Right lobe of liver (tissue), 4 donors: ENCODE results near the gene SPATA13.

Experiments
- POLR2A ChIP-seq: fragments of 450-650 bp; IDR thresholded peaks from one replicate; pipeline ENCODE4 v1.6.1; 2017; ENCODE audit warnings: antibody characterized with exemption, mild to moderate bottlenecking
- TF ChIP-seq, protein P1 (sequence below), 4 donors: fragments of 200-600 bp in 3 of 4; fragments of 450-650 bp in 1 of 4; IDR thresholded peaks; one replicate each; pipeline versions ENCODE4 v1.5.1 to v1.8.0; 2016 to 2022; ENCODE audit warnings: antibody characterized with exemption in 4 of 4, mild to moderate bottlenecking in 2 of 4
- donor health status: DM: no; HTN: no; CAD: no.
- donor health status: DM: no; HTN: no; CAD: no.
- donor health status: DM: no; HTN: yes; CAD: no.

DNA sequence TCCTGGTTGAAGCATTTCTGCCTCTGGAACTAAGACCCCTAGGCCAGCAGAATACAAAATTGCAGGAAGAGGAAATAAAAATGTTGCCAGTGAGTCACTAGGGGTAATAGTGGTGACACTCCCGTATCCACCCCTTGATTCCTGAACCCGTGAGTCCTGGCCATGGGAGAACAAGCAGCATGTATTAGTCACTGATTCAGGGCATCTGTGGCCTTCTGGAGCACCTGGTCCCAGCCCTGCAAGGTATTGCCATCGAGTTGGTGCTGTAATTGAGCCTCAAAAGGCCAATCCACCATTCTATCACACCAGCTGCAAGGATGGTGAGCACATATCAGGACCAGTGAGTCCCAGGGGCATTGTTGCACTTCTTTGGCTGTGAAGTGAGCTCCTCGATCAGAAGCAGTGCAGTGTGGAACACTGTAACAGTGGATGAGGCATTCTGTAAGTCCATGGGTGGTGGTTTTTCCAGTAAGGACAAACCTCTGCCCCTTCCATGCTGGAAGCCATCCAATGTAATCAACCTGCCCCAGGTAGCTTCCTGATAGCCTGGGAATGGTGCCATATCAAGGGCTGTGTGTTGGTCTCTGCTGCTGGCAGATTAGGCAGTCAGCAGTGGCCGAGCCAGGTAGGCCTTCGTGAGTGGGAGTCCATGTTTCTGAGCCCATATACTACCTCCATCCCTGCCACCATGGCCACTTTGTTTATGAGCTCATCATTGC is 188.4 kb downstream of the SPATA13 start:
- TF ChIP-seq, protein P1, sequence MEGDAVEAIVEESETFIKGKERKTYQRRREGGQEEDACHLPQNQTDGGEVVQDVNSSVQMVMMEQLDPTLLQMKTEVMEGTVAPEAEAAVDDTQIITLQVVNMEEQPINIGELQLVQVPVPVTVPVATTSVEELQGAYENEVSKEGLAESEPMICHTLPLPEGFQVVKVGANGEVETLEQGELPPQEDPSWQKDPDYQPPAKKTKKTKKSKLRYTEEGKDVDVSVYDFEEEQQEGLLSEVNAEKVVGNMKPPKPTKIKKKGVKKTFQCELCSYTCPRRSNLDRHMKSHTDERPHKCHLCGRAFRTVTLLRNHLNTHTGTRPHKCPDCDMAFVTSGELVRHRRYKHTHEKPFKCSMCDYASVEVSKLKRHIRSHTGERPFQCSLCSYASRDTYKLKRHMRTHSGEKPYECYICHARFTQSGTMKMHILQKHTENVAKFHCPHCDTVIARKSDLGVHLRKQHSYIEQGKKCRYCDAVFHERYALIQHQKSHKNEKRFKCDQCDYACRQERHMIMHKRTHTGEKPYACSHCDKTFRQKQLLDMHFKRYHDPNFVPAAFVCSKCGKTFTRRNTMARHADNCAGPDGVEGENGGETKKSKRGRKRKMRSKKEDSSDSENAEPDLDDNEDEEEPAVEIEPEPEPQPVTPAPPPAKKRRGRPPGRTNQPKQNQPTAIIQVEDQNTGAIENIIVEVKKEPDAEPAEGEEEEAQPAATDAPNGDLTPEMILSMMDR (IDR thresholded peaks at IDR 0.05), result no peak
- TF ChIP-seq POLR2A, result no peak
